Activated CD8-positive, alpha-beta T cell treated with anti-CD3 and anti-CD28 coated beads for 36 hours (primary cell): ENCODE data around the gene PRDM16. TPM values are rescaled to one million over a fixed set of nuclear protein-coding genes. Genes with fewer than 3 reads are reported as not detected.

Experiments used
- ATAC-seq: fragments of 200-7000 bp; cut with Tn5 transposase; one replicate; pipeline ENCODE4 v1.10.0; 2021; ENCODE audit warnings: mild to moderate bottlenecking, moderate library complexity
- CTCF ChIA-PET: fragments of 350-600 bp; sonication (Branson Sonifier 250); formaldehyde crosslinking; loops from one replicate; lab custom pipeline; 2021; ENCODE audit warnings: antibody characterized with exemption; lab: Charles Lee
- POLR2A ChIA-PET: fragments of 350-600 bp; sonication (Branson Sonifier 250); formaldehyde crosslinking; loops from one replicate; lab custom pipeline; 2021; ENCODE audit warnings: antibody characterized with exemption; lab: Charles Lee
- DNase-seq: peaks from one replicate; pipeline ENCODE4 v3.0.0-alpha.2; 2020
- H3K27ac Mint-ChIP-seq: one replicate; pipeline ENCODE4 v1.8.0; 2021; ENCODE audit warnings: mild to moderate bottlenecking, mixed read lengths
- H3K27me3 Mint-ChIP-seq: one replicate; pipeline ENCODE4 v1.8.0; 2021; ENCODE audit warnings: mixed read lengths
- H3K36me3 Mint-ChIP-seq: one replicate; pipeline ENCODE4 v1.8.0; 2021; ENCODE audit warnings: low read depth, mixed read lengths
- H3K4me1 Mint-ChIP-seq: one replicate; pipeline ENCODE4 v1.8.0; 2021; ENCODE audit warnings: low read depth, mixed read lengths
- H3K4me3 Mint-ChIP-seq: one replicate; pipeline ENCODE4 v1.8.0; 2021; ENCODE audit warnings: mild to moderate bottlenecking, moderate library complexity, mixed read lengths
- H3K9me3 Mint-ChIP-seq: one replicate; pipeline ENCODE4 v1.8.0; 2021; ENCODE audit warnings: mixed read lengths
- CTCF ChIP-seq: fragments of 200-600 bp; IDR thresholded peaks from one replicate; pipeline ENCODE4 v1.8.0; 2022; ENCODE audit warnings: antibody characterized with exemption, mild to moderate bottlenecking
- intact Hi-C: fragments of 100-400 bp; cut with micrococcal nuclease; formaldehyde crosslinking; loops from one replicate; pipeline ENCODE4 v1.10.0; 2022
- total RNA-seq, 2 experiments: library from RNA; stranded (reverse); gene quantifications; one replicate each; pipeline ENCODE4 v1.2.3, GENCODE V29; 2021

PRDM16 gene
- total RNA-seq, 2 experiments from 2014 or later = 0.29 to 0.49 TPM

- no peak for TF ChIP-seq CTCF
- CTCF ChIA-PET = no interaction called here
- no peak overlapping the region for H3K4me3 Mint-ChIP-seq
Measured at GRCh38 chr1:3393024-3393986, 324.3 kb downstream of the PRDM16 start.

GRCh38 chr1:3393987-3394920 is 325.3 kb downstream of the PRDM16 start:
- Mint-ChIP-seq H3K27ac (no peak overlapping the region), H3K27me3 (peaks cover 31% of the 10 kb centered on the region), H3K9me3 (no peaks in the 10 kb centered on the region), H3K4me3 (no peak overlapping the region), H3K4me1 (no peaks in the 10 kb centered on the region), H3K36me3 (no peaks in the 10 kb centered on the region)
- no peak for TF ChIP-seq CTCF
- ATAC-seq (no peak), DNase-seq (no peak)
- intact Hi-C loops = no loop called here
- ChIA-PET CTCF (no interaction called here), POLR2A (no interaction called here)

More at GRCh38 chr1:3393024-3393986, 324.3 kb downstream of the PRDM16 start:
- intact Hi-C loops = no loop called here
- no peak overlapping the region for H3K27ac Mint-ChIP-seq
- no peaks in the 10 kb centered on the region for H3K4me1 Mint-ChIP-seq
- POLR2A ChIA-PET = no interaction called here
- ATAC-seq (no peak), DNase-seq (no peak)
- peaks cover 31% of the 10 kb centered on the region for H3K27me3 Mint-ChIP-seq
- H3K9me3 Mint-ChIP-seq = no peaks in the 10 kb centered on the region
- H3K36me3 Mint-ChIP-seq = no peaks in the 10 kb centered on the region

DNA sequence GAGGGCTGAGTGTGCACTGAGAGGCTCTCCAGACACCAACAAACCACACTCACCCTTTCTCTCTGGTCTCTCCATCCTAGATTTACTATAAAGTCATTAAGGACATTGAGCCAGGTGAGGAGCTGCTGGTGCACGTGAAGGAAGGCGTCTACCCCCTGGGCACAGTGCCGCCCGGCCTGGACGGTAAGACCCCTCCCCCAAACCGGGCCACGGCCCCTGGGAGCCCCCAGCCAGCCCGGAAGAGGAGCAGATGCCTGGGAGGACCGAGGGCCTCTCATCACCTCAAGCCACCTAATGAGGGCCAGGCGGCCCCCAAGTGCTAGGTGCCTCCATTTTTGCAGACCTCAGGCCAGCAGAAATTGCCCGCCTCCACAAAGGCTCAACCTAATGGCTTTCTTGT is 327.4 kb downstream of the PRDM16 start:
- POLR2A ChIA-PET = no interaction called here
- TF ChIP-seq CTCF = no peak
- DNase-seq = no peak
- H3K27me3 Mint-ChIP-seq = peaks cover 28% of the 10 kb centered on the region
- no peaks in the 10 kb centered on the region for H3K36me3 Mint-ChIP-seq
- intact Hi-C loops = no loop called here
- CTCF ChIA-PET = no interaction called here
- no peaks in the 10 kb centered on the region for H3K9me3 Mint-ChIP-seq
- no peak for ATAC-seq
- no peak overlapping the region for H3K4me3 Mint-ChIP-seq
- no peak overlapping the region for H3K27ac Mint-ChIP-seq
- H3K4me1 Mint-ChIP-seq = no peaks in the 10 kb centered on the region

- ChIA-PET POLR2A (no interaction called here), CTCF (interaction anchor here (1.2 kb wide), 1 partner anchor 21 kb away, joined by 3 read pairs; no protein-coding TSS in a partner anchor)
- no peak for ATAC-seq
- Mint-ChIP-seq H3K4me3 (no peak overlapping the region), H3K4me1 (no peaks in the 10 kb centered on the region), H3K27me3 (peaks cover 26% of the 10 kb centered on the region), H3K36me3 (no peaks in the 10 kb centered on the region), H3K27ac (no peak overlapping the region), H3K9me3 (no peaks in the 10 kb centered on the region)
- no peak for TF ChIP-seq CTCF
- no peak for DNase-seq
- intact Hi-C loops = no loop called here
Measured at GRCh38 chr1:3397311-3397710, 328.3 kb downstream of the PRDM16 start.
